Keratinocyte (primary cell): ENCODE data around the gene LSG1. TPM values are rescaled to one million over a fixed set of nuclear protein-coding genes. Genes with fewer than 3 reads are reported as not detected.

Experiments
- DNase-seq: peaks from one replicate; pipeline ENCODE4 v3.0.0-alpha.2; 2011; ENCODE audit warnings: low read depth, missing footprints, low spot score
- FAIRE-seq: peaks from 2 replicates; lab custom pipeline; 2011; peaks lifted over from hg19 to GRCh38; lab: Jason Lieb, UNC
- H2AFZ ChIP-seq: 2 replicates; pipeline ENCODE4 v1.6.0; 2012; ENCODE audit warnings: low read length, control low read depth, inconsistent platforms; ENCODE audit not compliant: control insufficient read depth
- H3K27ac ChIP-seq: 2 replicates; pipeline ENCODE4 v1.5.1; 2011; ENCODE audit warnings: low read length; ENCODE audit not compliant: control insufficient read depth, insufficient read depth
- H3K27me3 ChIP-seq: 3 replicates; pipeline ENCODE4 v1.6.0; 2011; ENCODE audit warnings: low read length; ENCODE audit not compliant: control insufficient read depth, insufficient read depth; ENCODE audit errors: extremely low read depth
- H3K36me3 ChIP-seq, 2 experiments: 2 replicates in 1 of 2; 3 replicates in 1 of 2; pipeline ENCODE4 v1.5.1; 2011; ENCODE audit warnings: low read length in 2 of 2, mild to moderate bottlenecking in 1 of 2; ENCODE audit not compliant: control insufficient read depth in 2 of 2, insufficient read depth in 2 of 2; ENCODE audit errors: extremely low read depth in 1 of 2
- H3K4me1 ChIP-seq: 3 replicates; pipeline ENCODE4 v1.5.1; 2011; ENCODE audit warnings: low read length; ENCODE audit not compliant: control insufficient read depth, insufficient read depth; ENCODE audit errors: extremely low read depth
- H3K4me2 ChIP-seq: 3 replicates; pipeline ENCODE4 v1.6.0; 2011; ENCODE audit warnings: low read depth, low read length; ENCODE audit not compliant: control insufficient read depth, insufficient read depth; ENCODE audit errors: extremely low read depth
- H3K4me3 ChIP-seq, 3 experiments: fragments of 200-600 bp in 1 of 3; sonication (generic) in 1 of 3; 2 replicates in 2 of 3; 3 replicates in 1 of 3; pipeline ENCODE4 v1.5.1; 2011 to 2016; ENCODE audit warnings: low read length in 3 of 3, mild to moderate bottlenecking in 3 of 3, control low read depth in 2 of 3, inconsistent platforms in 1 of 3, low read depth in 1 of 3, mixed read lengths in 1 of 3, mixed run types in 1 of 3, moderate library complexity in 1 of 3; ENCODE audit not compliant: control insufficient read depth in 2 of 3, insufficient read depth in 2 of 3; ENCODE audit errors: extremely low read depth in 1 of 3
- H3K79me2 ChIP-seq: 2 replicates; pipeline ENCODE4 v1.6.0; 2012; ENCODE audit warnings: low read length; ENCODE audit not compliant: control insufficient read depth, insufficient read depth
- H3K9ac ChIP-seq: 3 replicates; pipeline ENCODE4 v1.6.0; 2011; ENCODE audit warnings: low read length; ENCODE audit not compliant: control insufficient read depth, insufficient read depth; ENCODE audit errors: extremely low read depth
- H3K9me1 ChIP-seq: 3 replicates; pipeline ENCODE4 v1.6.0; 2011; ENCODE audit warnings: low read length; ENCODE audit not compliant: control insufficient read depth, insufficient read depth; ENCODE audit errors: extremely low read depth
- H3K9me3 ChIP-seq: 2 replicates; pipeline ENCODE4 v1.5.1; 2012; ENCODE audit warnings: low read depth, low read length; ENCODE audit not compliant: control insufficient read depth
- H4K20me1 ChIP-seq: 3 replicates; pipeline ENCODE4 v1.6.0; 2011; ENCODE audit warnings: low read length; ENCODE audit not compliant: control insufficient read depth, insufficient read depth; ENCODE audit errors: extremely low read depth
- CTCF ChIP-seq, 3 experiments: IDR thresholded peaks in 1 of 3; conservative IDR thresholded peaks in 1 of 3; optimal IDR thresholded peaks in 1 of 3; 2 replicates in 2 of 3; 3 replicates in 1 of 3; pipeline versions ENCODE3 to v1.5.1; 2011; ENCODE audit warnings: low read length in 3 of 3, mild to moderate bottlenecking in 3 of 3, moderate library complexity in 2 of 3, control low read depth in 1 of 3, inconsistent platforms in 1 of 3; ENCODE audit not compliant: insufficient read depth in 2 of 3; ENCODE audit errors: extremely low read depth in 1 of 3
- EZH2 ChIP-seq: IDR thresholded peaks from one replicate; pipeline ENCODE4 v1.6.1; 2012; ENCODE audit warnings: inconsistent platforms, mild to moderate bottlenecking, low read length, moderate library complexity
- dilution Hi-C: fragments of 300-500 bp; cut with MboI; formaldehyde crosslinking; loops from one replicate; pipeline ENCODE4 v1.7.0; 2020; ENCODE audit warnings: low sequenced_read_pairs; ENCODE audit not compliant: extremely low pct_ligation_motif_present
- polyA minus RNA-seq, 3 experiments: library from RNA; depleted of rRNA, polyadenylated mRNA; stranded (reverse); fragments of >200 nt; gene quantifications; 1 replicate in 1 of 3; 2 replicates in 1 of 3; 3 replicates in 1 of 3; pipeline ENCODE4 v1.2.3, GENCODE V29; 2011
- polyA plus RNA-seq, 5 experiments: library from polyadenylated mRNA; depleted of rRNA in 3 of 5; stranded (reverse) in 3 of 5; stranded (forward) in 1 of 5; unstranded in 1 of 5; fragments of >200 nt; gene quantifications; 1 replicate in 1 of 5; 2 replicates in 3 of 5; 3 replicates in 1 of 5; pipeline versions ENCODE4 v1.2.1 to v1.2.3, GENCODE V29; 2011 to 2012; ENCODE audit warnings: missing spikeins in 2 of 5, low read depth in 1 of 5, low replicate concordance in 1 of 5

LSG1 gene
- polyA plus RNA-seq (33.3 to 43.0 TPM (median 40.7 TPM) in 3 replicates), polyA minus RNA-seq (11.2 to 52.5 TPM (median 37.1 TPM) in 3 replicates)
- polyA plus RNA-seq (2011; ENCODE audit: low read depth) = 54.6 TPM
- 18.1 and 23.9 TPM in 2 replicates for polyA plus RNA-seq (2011; cell fraction: cytosol; rRNA removed)
- 70.1 and 79.6 TPM in 2 replicates for polyA plus RNA-seq (2011; cell fraction: nucleus; rRNA removed)
- 16.8 and 25.8 TPM in 2 replicates for polyA plus RNA-seq (2012; ENCODE audit: low replicate concordance)
- polyA minus RNA-seq (2011; cell fraction: cytosol; rRNA and poly(A)+ RNA removed) = 13.6 TPM
- 27.6 and 55.8 TPM in 2 replicates for polyA minus RNA-seq (2011; cell fraction: nucleus; rRNA and poly(A)+ RNA removed)

- Histone ChIP-seq H3K9ac (peak within 1 kb of the TSS; percentile 95), H3K27ac (peak within 1 kb of the TSS; percentile 99), H2AFZ (peak within 1 kb of the TSS; percentile 92), H3K9me3 (no peaks in the 10 kb centered on the region), H3K36me3 (peaks cover 0 to 1% of the 10 kb centered on the region in 2 experiments), H3K27me3 (peaks cover 9% of the 10 kb centered on the region), H4K20me1 (no peaks in the 10 kb centered on the region), H3K4me1 (peaks cover 7% of the 10 kb centered on the region), H3K79me2 (peaks cover 43% of the 10 kb centered on the region), H3K9me1 (peaks cover 2% of the 10 kb centered on the region), H3K4me3 (peak within 1 kb of the TSS; percentile 75 to 97 (median 97)), H3K4me2 (peak within 1 kb of the TSS; percentile 82)
- FAIRE-seq = peak; percentile 65
- dilution Hi-C loops = no loop called here
- TF ChIP-seq EZH2 (no peak), CTCF (optimal IDR thresholded peaks at IDR 0.05 in 1 of 3, IDR thresholded peaks at IDR 0.05 in 1 of 3, conservative IDR thresholded peaks at IDR 0.05 in 1 of 3; ENCODE audit: extremely low read depth in 1 of 3, insufficient read depth in 2 of 3, low read length in 3 of 3) (peak in 1 of 3 experiments; percentile 1)
- no peak for DNase-seq
Measured at GRCh38 chr3:194671900-194672808, at the start of gene LSG1. Gene LSG1, minus strand, starts transcription at chr3:194672191. Its CDS starts 29 bp downstream, at chr3:194672162.

GRCh38 chr3:194720048-194720447 is 48.1 kb upstream of the LSG1 start:
- H4K20me1 ChIP-seq = no peaks in the 10 kb centered on the region
- H3K4me1 ChIP-seq = peaks cover 14% of the 10 kb centered on the region
- H3K79me2 ChIP-seq = no peaks in the 10 kb centered on the region
- FAIRE-seq = no peak
- H3K4me2 ChIP-seq = no peak overlapping the region
- no peaks in the 10 kb centered on the region for H3K36me3 ChIP-seq
- H3K9ac ChIP-seq = no peak overlapping the region
- no peak overlapping the region for H3K4me3 ChIP-seq
- no peaks in the 10 kb centered on the region for H3K9me3 ChIP-seq
- no peaks in the 10 kb centered on the region for H3K9me1 ChIP-seq
- no peak for DNase-seq
- dilution Hi-C loops = no loop called here
- H3K27me3 ChIP-seq = no peaks in the 10 kb centered on the region
- TF ChIP-seq EZH2 (no peak), CTCF (optimal IDR thresholded peaks at IDR 0.05 in 1 of 3, IDR thresholded peaks at IDR 0.05 in 1 of 3, conservative IDR thresholded peaks at IDR 0.05 in 1 of 3; ENCODE audit: extremely low read depth in 1 of 3, insufficient read depth in 2 of 3, low read length in 3 of 3) (no peak)
- H3K27ac ChIP-seq = no peak overlapping the region
- no peak overlapping the region for H2AFZ ChIP-seq
